Mesendoderm (in vitro differentiated cells): ENCODE results near the gene GSN. TPM values are rescaled to one million over a fixed set of nuclear protein-coding genes. Genes with fewer than 3 reads are reported as not detected.

Experiments
- DNase-seq: peaks from one replicate; pipeline ENCODE4 v3.0.0; 2013
- H2AK5ac ChIP-seq: 2 replicates; pipeline ENCODE4 v1.6.1; 2013; ENCODE audit warnings: low read length, inconsistent platforms
- H2BK120ac ChIP-seq: 2 replicates; pipeline ENCODE4 v1.6.1; 2013; ENCODE audit warnings: low read depth, mild to moderate bottlenecking, low read length, moderate library complexity, mixed read lengths
- H2BK15ac ChIP-seq: replicated peaks from 2 replicates; pipeline ENCODE4 v1.6.1; 2013; ENCODE audit warnings: low read depth, mild to moderate bottlenecking, moderate library complexity
- H2BK5ac ChIP-seq: 2 replicates; pipeline ENCODE4 v1.6.1; 2013; ENCODE audit warnings: low read length, inconsistent platforms
- H3K18ac ChIP-seq: 2 replicates; pipeline ENCODE4 v1.6.1; 2013; ENCODE audit warnings: mild to moderate bottlenecking, low read length, mixed read lengths
- H3K23ac ChIP-seq: one replicate; pipeline ENCODE4 v1.6.1; 2013; ENCODE audit warnings: low read length
- H3K27ac ChIP-seq: 2 replicates; pipeline ENCODE4 v1.5.1; 2013; ENCODE audit warnings: low read depth, mild to moderate bottlenecking, inconsistent platforms, low read length, moderate library complexity
- H3K27me3 ChIP-seq: 2 replicates; pipeline ENCODE4 v1.6.1; 2013; ENCODE audit warnings: low read length, control low read depth, mild to moderate bottlenecking, inconsistent platforms; ENCODE audit not compliant: insufficient read depth, poor library complexity
- H3K36me3 ChIP-seq: 2 replicates; pipeline ENCODE4 v1.6.1; 2013; ENCODE audit warnings: low read length, inconsistent platforms; ENCODE audit not compliant: control insufficient read depth, insufficient read depth
- H3K4ac ChIP-seq: one replicate; pipeline ENCODE4 v1.6.1; 2013; ENCODE audit warnings: low read depth, mild to moderate bottlenecking, low read length, moderate library complexity
- H3K4me1 ChIP-seq: 2 replicates; pipeline ENCODE4 v1.6.1; 2013; ENCODE audit warnings: low read depth, low read length, inconsistent platforms; ENCODE audit not compliant: control insufficient read depth
- H3K4me2 ChIP-seq: 2 replicates; pipeline ENCODE4 v1.6.1; 2013; ENCODE audit warnings: low read length
- H3K4me3 ChIP-seq: 2 replicates; pipeline ENCODE4 v1.5.1; 2013; ENCODE audit warnings: mild to moderate bottlenecking, low read length
- H3K56ac ChIP-seq: one replicate; pipeline ENCODE4 v1.6.1; 2013; ENCODE audit warnings: low read length
- H3K79me1 ChIP-seq: 2 replicates; pipeline ENCODE4 v1.6.1; 2013; ENCODE audit warnings: low read length, inconsistent platforms
- H3K79me2 ChIP-seq: 2 replicates; pipeline ENCODE4 v1.6.1; 2013; ENCODE audit warnings: mild to moderate bottlenecking, low read length; ENCODE audit not compliant: control insufficient read depth, insufficient read depth
- H3K9ac ChIP-seq: 2 replicates; pipeline ENCODE4 v1.6.1; 2013; ENCODE audit warnings: low read length, inconsistent platforms
- H4K5ac ChIP-seq: one replicate; pipeline ENCODE4 v1.6.1; 2013; ENCODE audit warnings: low read length
- H4K8ac ChIP-seq: one replicate; pipeline ENCODE4 v1.6.1; 2013; ENCODE audit warnings: low read depth, mild to moderate bottlenecking, control low read depth, low read length, moderate library complexity
- WGBS: extraction: QIAGEN DNeasy Blood & Tissue Kit; methylation state at CpG from one replicate; pipeline ENCODE4 v1.1.7; 2013; ENCODE audit warnings: low lambda C conversion rate, missing lambda C conversion rate; ENCODE audit not compliant: insufficient coverage; ENCODE audit errors: extremely low coverage; 5-methylcytosine and 5-hydroxymethylcytosine counted together
- polyA plus RNA-seq, 2 experiments: library from polyadenylated mRNA; stranded (reverse); fragments of 200-250 nt; gene quantifications; one replicate each; pipeline ENCODE4 v1.2.3, GENCODE V29; 2013

GSN gene
- 12.4 TPM for polyA plus RNA-seq (2013, experiment 1 of 2)
- 13.0 TPM for polyA plus RNA-seq (2013, experiment 2 of 2)

- H3K4me3 ChIP-seq: peak within 1 kb of the TSS; percentile 61
- no peak within 1 kb of the TSS for H3K23ac ChIP-seq
- peak within 1 kb of the TSS; percentile 54 for H2BK5ac ChIP-seq
- no peak within 1 kb of the TSS for H2BK15ac ChIP-seq
- H3K4me1 ChIP-seq: peaks cover 2% of the 10 kb centered on the region
- H3K27ac ChIP-seq: no peak within 1 kb of the TSS
- no CpG with 5 or more reads among the region's 64 CpGs for WGBS
- H3K79me1 ChIP-seq: no peaks in the 10 kb centered on the region
- peak within 1 kb of the TSS; percentile 43 for H3K18ac ChIP-seq
- no peak within 1 kb of the TSS for H4K5ac ChIP-seq
- peak within 1 kb of the TSS; percentile 80 for H3K9ac ChIP-seq
- no peak within 1 kb of the TSS for H2BK120ac ChIP-seq
- H4K8ac ChIP-seq: peak within 1 kb of the TSS; percentile 28
- H3K56ac ChIP-seq: peak within 1 kb of the TSS; percentile 92
- H2AK5ac ChIP-seq: no peak within 1 kb of the TSS
- peak within 1 kb of the TSS; percentile 84 for H3K4me2 ChIP-seq
- no peaks in the 10 kb centered on the region for H3K79me2 ChIP-seq
- no peaks in the 10 kb centered on the region for H3K27me3 ChIP-seq
- peak; percentile 89 for DNase-seq
- H3K4ac ChIP-seq: no peak within 1 kb of the TSS
- no peaks in the 10 kb centered on the region for H3K36me3 ChIP-seq
These were observed at the start of gene GSN for GRCh38 chr9:121267689-121268597. Gene GSN, plus strand, starts transcription at chr9:121268162. Its CDS starts 33,810 bp downstream, at chr9:121301972.

DNA sequence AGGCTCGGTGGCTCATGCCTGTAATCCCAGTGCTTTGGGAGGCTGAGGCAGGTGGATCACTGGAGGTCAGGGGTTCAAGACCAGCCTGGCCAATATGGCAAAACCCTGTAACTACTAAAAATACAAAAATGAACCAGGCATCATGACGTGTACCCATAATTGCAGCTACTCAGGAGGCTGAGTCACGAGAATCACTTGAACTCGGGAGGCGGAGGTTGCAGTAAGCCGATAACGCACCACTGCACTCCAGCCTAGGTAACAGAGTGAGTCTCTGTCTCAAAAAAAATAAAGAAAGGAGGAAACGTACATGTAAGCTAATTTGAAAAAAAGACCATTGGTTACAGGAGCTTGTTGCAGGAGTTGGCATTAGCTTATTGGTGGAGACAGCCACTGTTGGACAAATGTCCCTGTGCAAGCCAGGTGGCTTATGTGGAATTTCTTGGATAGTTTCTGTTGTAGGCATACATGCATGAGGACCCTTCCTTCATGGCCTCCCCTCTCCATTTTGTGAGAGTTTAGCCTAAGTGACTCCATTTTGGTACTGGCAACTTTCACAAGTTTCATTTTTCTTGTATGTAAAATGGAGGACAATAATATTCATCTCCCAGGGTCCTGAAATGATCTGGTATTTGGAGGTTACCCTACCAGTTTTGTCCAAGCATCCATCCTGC is 49.5 kb upstream of the GSN start:
- no peak overlapping the region for H4K8ac ChIP-seq
- no CpG with 5 or more reads among the region's 8 CpGs for WGBS
- no peak overlapping the region for H3K27ac ChIP-seq
- H3K4me3 ChIP-seq: no peak overlapping the region
- no peaks in the 10 kb centered on the region for H3K79me1 ChIP-seq
- H3K9ac ChIP-seq: no peak overlapping the region
- no peak overlapping the region for H3K4ac ChIP-seq
- no peak overlapping the region for H3K4me2 ChIP-seq
- H3K23ac ChIP-seq: no peak overlapping the region
- H3K79me2 ChIP-seq: no peaks in the 10 kb centered on the region
- H2BK120ac ChIP-seq: no peak overlapping the region
- H2BK15ac ChIP-seq: no peak overlapping the region
- H2AK5ac ChIP-seq: no peak overlapping the region
- H4K5ac ChIP-seq: no peak overlapping the region
- no peaks in the 10 kb centered on the region for H3K36me3 ChIP-seq
- no peaks in the 10 kb centered on the region for H3K4me1 ChIP-seq
- H3K56ac ChIP-seq: no peak overlapping the region
- H2BK5ac ChIP-seq: no peak overlapping the region
- no peak overlapping the region for H3K18ac ChIP-seq
- DNase-seq: no peak
- H3K27me3 ChIP-seq: no peaks in the 10 kb centered on the region

GRCh38 chr9:121219530-121219929 is 48.4 kb upstream of the GSN start:
- no CpG with 5 or more reads among the region's 3 CpGs for WGBS
- Histone ChIP-seq H3K4ac (no peak overlapping the region), H3K79me2 (no peaks in the 10 kb centered on the region), H2BK15ac (no peak overlapping the region), H3K9ac (no peak overlapping the region), H3K4me1 (no peaks in the 10 kb centered on the region), H3K27me3 (no peaks in the 10 kb centered on the region), H3K18ac (no peak overlapping the region), H3K27ac (no peak overlapping the region), H2BK120ac (no peak overlapping the region), H4K8ac (no peak overlapping the region), H3K4me2 (no peak overlapping the region), H3K36me3 (no peaks in the 10 kb centered on the region), H3K79me1 (no peaks in the 10 kb centered on the region), H2AK5ac (no peak overlapping the region), H4K5ac (no peak overlapping the region), H3K23ac (no peak overlapping the region), H3K56ac (no peak overlapping the region), H3K4me3 (no peak overlapping the region), H2BK5ac (no peak overlapping the region)
- DNase-seq: no peak

GRCh38 chr9:121220996-121221663 is 46.8 kb upstream of the GSN start:
- no peak overlapping the region for H2BK5ac ChIP-seq

DNA sequence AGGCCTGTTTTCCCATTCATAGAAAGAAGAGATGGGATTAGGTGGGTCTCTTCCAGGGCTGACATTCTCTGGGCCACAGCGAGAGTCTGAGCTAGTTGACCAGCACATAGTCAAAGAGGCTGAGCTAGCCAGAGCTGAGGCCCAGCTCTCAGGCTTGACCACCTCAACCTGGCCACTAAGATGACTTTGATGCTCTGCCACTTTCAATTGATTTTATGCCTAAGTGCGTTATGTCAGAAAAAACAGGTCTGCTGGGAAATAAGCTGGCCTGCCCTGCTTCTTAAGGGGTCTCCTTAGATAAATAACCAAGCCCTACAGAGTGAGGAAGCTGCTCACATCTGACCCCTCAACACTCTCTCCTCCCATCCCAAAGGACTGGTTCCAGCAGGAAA is 46.3 kb upstream of the GSN start:
- Histone ChIP-seq H3K79me1 (no peaks in the 10 kb centered on the region), H4K5ac (no peak overlapping the region), H3K27ac (no peak overlapping the region), H3K4ac (no peak overlapping the region), H2BK15ac (no peak overlapping the region), H4K8ac (no peak overlapping the region), H2BK120ac (no peak overlapping the region), H3K23ac (no peak overlapping the region), H3K18ac (no peak overlapping the region), H3K79me2 (no peaks in the 10 kb centered on the region), H3K9ac (no peak overlapping the region), H2AK5ac (no peak overlapping the region), H3K4me1 (no peaks in the 10 kb centered on the region), H3K27me3 (no peaks in the 10 kb centered on the region), H3K56ac (no peak overlapping the region), H3K36me3 (no peaks in the 10 kb centered on the region), H3K4me2 (no peak overlapping the region), H3K4me3 (no peak overlapping the region), H2BK5ac (no peak overlapping the region)
- no CpG with 5 or more reads among the region's 2 CpGs for WGBS
- DNase-seq: no peak

More at GRCh38 chr9:121220996-121221663, 46.8 kb upstream of the GSN start:
- no peaks in the 10 kb centered on the region for H3K27me3 ChIP-seq
- no peak overlapping the region for H2BK15ac ChIP-seq
- H3K18ac ChIP-seq: no peak overlapping the region
- H3K36me3 ChIP-seq: no peaks in the 10 kb centered on the region
- H2AK5ac ChIP-seq: no peak overlapping the region
- H3K4me3 ChIP-seq: no peak overlapping the region
- DNase-seq: no peak
- H4K5ac ChIP-seq: peak overlapping the region; percentile 64
- no CpG with 5 or more reads among the region's 13 CpGs for WGBS
- peak overlapping the region; percentile 28 for H4K8ac ChIP-seq
- no peak overlapping the region for H3K4me2 ChIP-seq
- no peak overlapping the region for H3K4ac ChIP-seq
- no peaks in the 10 kb centered on the region for H3K79me2 ChIP-seq
- H3K9ac ChIP-seq: no peak overlapping the region
- no peak overlapping the region for H3K23ac ChIP-seq
- H2BK120ac ChIP-seq: no peak overlapping the region
- H3K27ac ChIP-seq: no peak overlapping the region
- H3K56ac ChIP-seq: no peak overlapping the region
- no peaks in the 10 kb centered on the region for H3K79me1 ChIP-seq
- no peaks in the 10 kb centered on the region for H3K4me1 ChIP-seq
